Kidney epithelial cell (primary cell): ENCODE results near the gene TNNT2. TPM values are rescaled to one million over a fixed set of nuclear protein-coding genes. Genes with fewer than 3 reads are reported as not detected.

Experiments used
- DNase-seq: peaks from one replicate; pipeline ENCODE4 v3.0.0-alpha.2; 2010; ENCODE audit warnings: low read depth
- H3K27me3 ChIP-seq: 2 replicates; pipeline ENCODE4 v1.6.0; 2011; ENCODE audit warnings: low read length; ENCODE audit not compliant: control insufficient read depth, insufficient read depth
- H3K36me3 ChIP-seq: 2 replicates; pipeline ENCODE4 v1.5.1; 2011; ENCODE audit warnings: low read length; ENCODE audit not compliant: control insufficient read depth, insufficient read depth
- H3K4me3 ChIP-seq: 2 replicates; pipeline ENCODE4 v1.5.1; 2011; ENCODE audit warnings: low read depth, mild to moderate bottlenecking, control low read depth, low read length
- CTCF ChIP-seq: IDR thresholded peaks from 2 replicates; pipeline ENCODE4 v1.5.1; 2011; ENCODE audit warnings: mild to moderate bottlenecking, moderate library complexity, low read length, control low read depth, inconsistent platforms; ENCODE audit not compliant: insufficient read depth, poor library complexity, severe bottlenecking
- total RNA-seq: library from RNA; depleted of rRNA; stranded (reverse); fragments of >200 nt; gene quantifications from 2 replicates; pipeline ENCODE4 v1.2.3, GENCODE V29; 2015

Gene TNNT2
- total RNA-seq, 1 donor from 2014 or later, result 0.08 TPM

GRCh38 chr1:201354151-201354900 is 23.2 kb downstream of the TNNT2 start:
- Histone ChIP-seq H3K36me3 (no peaks in the 10 kb centered on the region), H3K27me3 (peaks cover 10% of the 10 kb centered on the region), H3K4me3 (no peak overlapping the region)
- TF ChIP-seq CTCF, result no peak
- no peak for DNase-seq

GRCh38 chr1:201353186-201353940 is 24.1 kb downstream of the TNNT2 start:
- Histone ChIP-seq H3K27me3 (peaks cover 10% of the 10 kb centered on the region), H3K36me3 (no peaks in the 10 kb centered on the region), H3K4me3 (no peak overlapping the region)
- no peak for TF ChIP-seq CTCF
- DNase-seq, result no peak

GRCh38 chr1:201351617-201352016 is 25.9 kb downstream of the TNNT2 start:
- no peak overlapping the region for H3K4me3 ChIP-seq
- no peak for DNase-seq
- no peak for TF ChIP-seq CTCF
- peaks cover 15% of the 10 kb centered on the region for H3K27me3 ChIP-seq
- no peaks in the 10 kb centered on the region for H3K36me3 ChIP-seq

GRCh38 chr1:201350884-201351283 is 26.6 kb downstream of the TNNT2 start:
- DNase-seq, result no peak
- no peaks in the 10 kb centered on the region for H3K36me3 ChIP-seq
- H3K4me3 ChIP-seq, result no peak overlapping the region
- H3K27me3 ChIP-seq, result peaks cover 12% of the 10 kb centered on the region
- TF ChIP-seq CTCF, result no peak

- H3K36me3 ChIP-seq, result no peaks in the 10 kb centered on the region
- H3K4me3 ChIP-seq, result no peak overlapping the region
- no peak for DNase-seq
- TF ChIP-seq CTCF, result no peak
- H3K27me3 ChIP-seq, result peaks cover 12% of the 10 kb centered on the region
Measured at GRCh38 chr1:201350361-201350725, 27.1 kb downstream of the TNNT2 start.
